ENCODE results near the gene TBCE. TPM values are rescaled to one million over a fixed set of nuclear protein-coding genes. Genes with fewer than 3 reads are reported as not detected.
"Not testable (repeated sequence)": the region's sequence is repeated elsewhere in the genome, so short reads cannot be mapped to it uniquely, and the experiment has no call there.

TBCE gene
- total and polyA plus RNA-seq, 4 experiments from 2014 or later, result 17.0 to 19.1 (median 18.1) TPM

- POLR2A ChIA-PET (ENCODE audit: partially characterized antibody), result no interaction called here
- CTCF ChIA-PET (ENCODE audit: partially characterized antibody), result interaction anchor here (1.1 to 1.5 kb wide), 3 partner anchors 8 to 10 kb away, joined by 3 read pairs; no protein-coding TSS in a partner anchor
- peaks cover 7% of the 10 kb centered on the region for H3K36me3 ChIP-seq (ENCODE audit: insufficient read depth, low read length)
- DNase-seq, result no peak
- Mint-ChIP-seq H3K27me3 (no peaks in the 10 kb centered on the region), H3K27ac (peak overlapping the region in 1 of 7 donors; percentile 74), H3K4me3 (no peak overlapping the region), H3K4me1 (no peaks in the 10 kb centered on the region), H3K9me3 (no peaks in the 10 kb centered on the region), H3K36me3 (peaks cover 12 to 48% of the 10 kb centered on the region in 2 donors)
- no peaks in the 10 kb centered on the region for H3K4me1 ChIP-seq (ENCODE audit: insufficient read depth, low read length)
- no peak overlapping the region for H3K4me3 ChIP-seq (ENCODE audit: low read length in 2 of 2)
- H3K27me3 ChIP-seq (ENCODE audit: insufficient read depth, low read length), result no peaks in the 10 kb centered on the region
- intact Hi-C loops (cut with micrococcal nuclease), result no loop called here
- no peaks in the 10 kb centered on the region for H3K9me3 ChIP-seq (ENCODE audit: control insufficient read depth in 1 of 2, low read length in 2 of 2)
- no peak overlapping the region for H3K27ac ChIP-seq (ENCODE audit: low read depth, low read length)
These were observed 83.2 kb downstream of the TBCE start for GRCh38 chr1:235450433-235450832.

- POLR2A ChIA-PET (ENCODE audit: partially characterized antibody), result no interaction called here
These were observed 83.8 kb downstream of the TBCE start for GRCh38 chr1:235450886-235451483.

GRCh38 chr1:235454021-235454420 lies 86.8 kb downstream of the TBCE start:
- peak overlapping the region in 1 of 7 donors; percentile 17 for H3K27ac Mint-ChIP-seq
- H3K4me3 Mint-ChIP-seq, result no peak overlapping the region
- Histone ChIP-seq H3K36me3 (ENCODE audit: insufficient read depth, low read length) (no peaks in the 10 kb centered on the region), H3K4me3 (ENCODE audit: low read length in 2 of 2) (no peak overlapping the region), H3K27ac (ENCODE audit: low read depth, low read length) (no peak overlapping the region), H3K9me3 (ENCODE audit: control insufficient read depth in 1 of 2, low read length in 2 of 2) (no peaks in the 10 kb centered on the region), H3K4me1 (ENCODE audit: insufficient read depth, low read length) (no peaks in the 10 kb centered on the region), H3K27me3 (ENCODE audit: insufficient read depth, low read length) (no peaks in the 10 kb centered on the region)
- H3K36me3 Mint-ChIP-seq, result peaks cover 3 to 32% of the 10 kb centered on the region in 2 donors
- no peaks in the 10 kb centered on the region for H3K27me3 Mint-ChIP-seq
- no peaks in the 10 kb centered on the region for H3K9me3 Mint-ChIP-seq
- CTCF ChIA-PET (ENCODE audit: partially characterized antibody), result no interaction called here
- intact Hi-C loops (cut with micrococcal nuclease), result no loop called here
- H3K4me1 Mint-ChIP-seq, result no peaks in the 10 kb centered on the region
- POLR2A ChIA-PET (ENCODE audit: partially characterized antibody), result no interaction called here
- no peak for DNase-seq

More at GRCh38 chr1:235450886-235451483, 83.8 kb downstream of the TBCE start:
- H3K27me3 Mint-ChIP-seq, result no peaks in the 10 kb centered on the region
- H3K9me3 Mint-ChIP-seq, result no peaks in the 10 kb centered on the region
- H3K4me1 ChIP-seq (ENCODE audit: insufficient read depth, low read length), result no peaks in the 10 kb centered on the region
- CTCF ChIA-PET (ENCODE audit: partially characterized antibody), result interaction anchor here (0.7 to 1.5 kb wide), 4 partner anchors 9 to 466 kb away, joined by 3 read pairs; no protein-coding TSS in a partner anchor
- H3K4me1 Mint-ChIP-seq, result no peaks in the 10 kb centered on the region
- intact Hi-C loops (cut with micrococcal nuclease), result no loop called here
- H3K36me3 Mint-ChIP-seq, result peaks cover 8 to 50% of the 10 kb centered on the region in 2 donors
- H3K27ac ChIP-seq (ENCODE audit: low read depth, low read length), result no peak overlapping the region
- H3K27ac Mint-ChIP-seq, result peak overlapping the region in 4 of 7 donors; percentile 16 to 74 (median 50)
- no peak overlapping the region for H3K4me3 ChIP-seq (ENCODE audit: low read length in 2 of 2)
- H3K27me3 ChIP-seq (ENCODE audit: insufficient read depth, low read length), result no peaks in the 10 kb centered on the region
- no peak overlapping the region for H3K4me3 Mint-ChIP-seq
- peaks cover 7% of the 10 kb centered on the region for H3K36me3 ChIP-seq (ENCODE audit: insufficient read depth, low read length)
- no peak for DNase-seq
- no peaks in the 10 kb centered on the region for H3K9me3 ChIP-seq (ENCODE audit: control insufficient read depth in 1 of 2, low read length in 2 of 2)

GRCh38 chr1:235455097-235455496 lies 87.9 kb downstream of the TBCE start:
- Histone ChIP-seq H3K9me3 (ENCODE audit: control insufficient read depth in 1 of 2, low read length in 2 of 2) (no peaks in the 10 kb centered on the region), H3K4me1 (ENCODE audit: insufficient read depth, low read length) (no peaks in the 10 kb centered on the region), H3K27ac (ENCODE audit: low read depth, low read length) (no peak overlapping the region), H3K4me3 (ENCODE audit: low read length in 2 of 2) (no peak overlapping the region), H3K36me3 (ENCODE audit: insufficient read depth, low read length) (no peaks in the 10 kb centered on the region), H3K27me3 (ENCODE audit: insufficient read depth, low read length) (no peaks in the 10 kb centered on the region)
- Mint-ChIP-seq H3K27ac (no peak overlapping the region), H3K36me3 (peaks cover 1 to 25% of the 10 kb centered on the region in 2 donors), H3K4me1 (no peaks in the 10 kb centered on the region), H3K9me3 (no peaks in the 10 kb centered on the region), H3K27me3 (no peaks in the 10 kb centered on the region), H3K4me3 (no peak overlapping the region)
- CTCF ChIA-PET (ENCODE audit: partially characterized antibody), result interaction anchor here (0.6 kb wide), 2 partner anchors 198 to 350 kb away, joined by 3 read pairs; no protein-coding TSS in a partner anchor
- no peak for DNase-seq
- intact Hi-C loops (cut with micrococcal nuclease), result no loop called here
- POLR2A ChIA-PET (ENCODE audit: partially characterized antibody), result no interaction called here

- DNase-seq, result no peak
- no peaks in the 10 kb centered on the region for H3K9me3 Mint-ChIP-seq
- H3K27ac Mint-ChIP-seq, result no peak overlapping the region
- Histone ChIP-seq H3K4me3 (ENCODE audit: low read length in 2 of 2) (no peak overlapping the region), H3K4me1 (ENCODE audit: insufficient read depth, low read length) (no peaks in the 10 kb centered on the region), H3K27ac (ENCODE audit: low read depth, low read length) (no peak overlapping the region), H3K9me3 (ENCODE audit: control insufficient read depth in 1 of 2, low read length in 2 of 2) (no peaks in the 10 kb centered on the region), H3K36me3 (ENCODE audit: insufficient read depth, low read length) (no peaks in the 10 kb centered on the region), H3K27me3 (ENCODE audit: insufficient read depth, low read length) (no peaks in the 10 kb centered on the region)
- H3K36me3 Mint-ChIP-seq, result peaks cover 0 to 17% of the 10 kb centered on the region in 2 donors
- CTCF ChIA-PET (ENCODE audit: partially characterized antibody), result no interaction called here
- H3K27me3 Mint-ChIP-seq, result no peaks in the 10 kb centered on the region
- POLR2A ChIA-PET (ENCODE audit: partially characterized antibody), result no interaction called here
- H3K4me1 Mint-ChIP-seq, result no peaks in the 10 kb centered on the region
- no peak overlapping the region for H3K4me3 Mint-ChIP-seq
- intact Hi-C loops (cut with micrococcal nuclease), result no loop called here
These were observed 88.6 kb downstream of the TBCE start for GRCh38 chr1:235455823-235456222.

GRCh38 chr1:235457856-235458255 lies 90.6 kb downstream of the TBCE start:
- POLR2A ChIA-PET (ENCODE audit: partially characterized antibody); CTCF ChIA-PET (ENCODE audit: partially characterized antibody): not testable (repeated sequence)

GRCh38 chr1:235460770-235461169 lies 93.5 kb downstream of the TBCE start:
- intact Hi-C loops (cut with micrococcal nuclease), result no loop called here
- no peak for DNase-seq
- Histone ChIP-seq H3K27me3 (ENCODE audit: insufficient read depth, low read length) (no peaks in the 10 kb centered on the region), H3K36me3 (ENCODE audit: insufficient read depth, low read length) (no peaks in the 10 kb centered on the region), H3K9me3 (ENCODE audit: control insufficient read depth in 1 of 2, low read length in 2 of 2) (no peaks in the 10 kb centered on the region), H3K4me3 (ENCODE audit: low read length in 2 of 2) (no peak overlapping the region), H3K27ac (ENCODE audit: low read depth, low read length) (no peak overlapping the region), H3K4me1 (ENCODE audit: insufficient read depth, low read length) (peaks cover 14% of the 10 kb centered on the region)
- Mint-ChIP-seq H3K9me3 (no peaks in the 10 kb centered on the region), H3K27ac (no peak overlapping the region), H3K27me3 (no peaks in the 10 kb centered on the region), H3K4me3 (no peak overlapping the region), H3K4me1 (peaks cover 10 to 14% (median 12%) of the 10 kb centered on the region in 4 donors), H3K36me3 (peaks cover 3 to 13% of the 10 kb centered on the region in 2 donors)
- POLR2A ChIA-PET (ENCODE audit: partially characterized antibody), result no interaction called here
- CTCF ChIA-PET (ENCODE audit: partially characterized antibody), result interaction anchor here (1.5 to 1.7 kb wide), 2 partner anchors 10 to 44 kb away, joined by 3 to 4 read pairs; no protein-coding TSS in a partner anchor

More at GRCh38 chr1:235457856-235458255, 90.6 kb downstream of the TBCE start:
- H3K36me3 ChIP-seq (ENCODE audit: insufficient read depth, low read length); H3K4me1 ChIP-seq (ENCODE audit: insufficient read depth, low read length); H3K9me3 ChIP-seq (ENCODE audit: control insufficient read depth in 1 of 2, low read length in 2 of 2); H3K27me3 ChIP-seq (ENCODE audit: insufficient read depth, low read length); intact Hi-C loops (cut with micrococcal nuclease); H3K4me3 ChIP-seq (ENCODE audit: low read length in 2 of 2); H3K27ac ChIP-seq (ENCODE audit: low read depth, low read length); H3K9me3 Mint-ChIP-seq; H3K27me3 Mint-ChIP-seq; H3K4me3 Mint-ChIP-seq; H3K27ac Mint-ChIP-seq; DNase-seq: not testable (repeated sequence)
- Mint-ChIP-seq H3K4me1 (peaks cover 10 to 12% (median 12%) of the 10 kb centered on the region in 4 donors), H3K36me3 (peaks cover 0 to 10% of the 10 kb centered on the region in 2 donors)
